Left ventricle myocardium inferior (tissue), 1 donor: ENCODE data around the gene PIGV. TPM values are rescaled to one million over a fixed set of nuclear protein-coding genes. Genes with fewer than 3 reads are reported as not detected.
A peak's percentile ranks its signal among the peaks of the same experiment; 100 is the strongest.

ENCODE experiments used
- DNase-seq: peaks from one replicate; pipeline ENCODE4 v3.0.0-alpha.2; 2020
- H3K27ac ChIP-seq: fragments of 200-600 bp; replicated peaks from 2 replicates; pipeline ENCODE4 v1.8.0; 2021
- H3K27me3 ChIP-seq: fragments of 200-600 bp; 2 replicates; pipeline ENCODE4 v1.8.0; 2021; ENCODE audit warnings: low read depth
- H3K36me3 ChIP-seq: fragments of 200-600 bp; 2 replicates; pipeline ENCODE4 v1.8.0; 2021
- H3K4me1 ChIP-seq: fragments of 200-600 bp; 2 replicates; pipeline ENCODE4 v1.8.0; 2021
- H3K4me3 ChIP-seq: fragments of 200-600 bp; 2 replicates; pipeline ENCODE4 v1.8.0; 2021; ENCODE audit warnings: mild to moderate bottlenecking, moderate library complexity
- H3K9me3 ChIP-seq: fragments of 200-600 bp; replicated peaks from 2 replicates; pipeline ENCODE4 v1.8.0; 2021
- CTCF ChIP-seq: fragments of 200-600 bp; IDR thresholded peaks from 2 replicates; pipeline ENCODE4 v1.8.0; 2021; ENCODE audit warnings: antibody characterized with exemption, mild to moderate bottlenecking, borderline replicate concordance
- intact Hi-C: fragments of 100-400 bp; cut with micrococcal nuclease; formaldehyde crosslinking; loops from one replicate; pipeline ENCODE4 v1.11.0; 2022
- total RNA-seq: library from RNA; stranded (reverse); fragmentation: NEBNext Ultra II Directional; extraction: Animal tissue kit (Norgen Biotek cat#: 25700); gene quantifications from one replicate; pipeline ENCODE4 v1.2.1, GENCODE V29; 2021
- donor health status: DM: no; HTN: yes; CAD: no; lungs with severe emphysema.

PIGV gene
- total RNA-seq, 1 donor from 2014 or later, result 5.6 TPM

- no peak overlapping the region for H3K27ac ChIP-seq
- H3K36me3 ChIP-seq, result peaks cover 76% of the 10 kb centered on the region
- H3K9me3 ChIP-seq, result no peaks in the 10 kb centered on the region
- intact Hi-C loops, result no loop called here
- no peak overlapping the region for H3K4me3 ChIP-seq
- H3K27me3 ChIP-seq, result no peaks in the 10 kb centered on the region
- no peak for DNase-seq
- peaks cover 22% of the 10 kb centered on the region for H3K4me1 ChIP-seq
- TF ChIP-seq CTCF, result peak; percentile 12
Observed at GRCh38 chr1:26761217-26761616, 26.5 kb upstream of the PIGV start.

GRCh38 chr1:26767714-26768113 is 20.0 kb upstream of the PIGV start:
- peaks cover 98% of the 10 kb centered on the region for H3K36me3 ChIP-seq
- peaks cover 56% of the 10 kb centered on the region for H3K4me1 ChIP-seq
- H3K27ac ChIP-seq, result peak overlapping the region; percentile 59
- H3K9me3 ChIP-seq, result no peaks in the 10 kb centered on the region
- no peak for DNase-seq
- no peak for TF ChIP-seq CTCF
- no peaks in the 10 kb centered on the region for H3K27me3 ChIP-seq
- intact Hi-C loops, result no loop called here
- no peak overlapping the region for H3K4me3 ChIP-seq

- H3K36me3 ChIP-seq, result peaks cover 98% of the 10 kb centered on the region
- peaks cover 56% of the 10 kb centered on the region for H3K4me1 ChIP-seq
- H3K27ac ChIP-seq, result peak overlapping the region; percentile 59
Observed at GRCh38 chr1:26768755-26769154, 19.0 kb upstream of the PIGV start.

GRCh38 chr1:26771285-26771642 is 16.5 kb upstream of the PIGV start:
- H3K27me3 ChIP-seq, result no peaks in the 10 kb centered on the region
- H3K27ac ChIP-seq, result peak overlapping the region; percentile 53
- H3K4me1 ChIP-seq, result peaks cover 64% of the 10 kb centered on the region
- no peak overlapping the region for H3K4me3 ChIP-seq
- H3K9me3 ChIP-seq, result no peaks in the 10 kb centered on the region
- no peak for TF ChIP-seq CTCF
- intact Hi-C loops, result no loop called here
- DNase-seq, result no peak
- H3K36me3 ChIP-seq, result peaks cover 98% of the 10 kb centered on the region

More at GRCh38 chr1:26768755-26769154, 19.0 kb upstream of the PIGV start:
- intact Hi-C loops, result no loop called here
- no peak for TF ChIP-seq CTCF
- no peak for DNase-seq
- Histone ChIP-seq H3K9me3 (no peaks in the 10 kb centered on the region), H3K4me3 (no peak overlapping the region), H3K27me3 (no peaks in the 10 kb centered on the region)

- Histone ChIP-seq H3K4me3 (no peak overlapping the region), H3K27me3 (no peaks in the 10 kb centered on the region), H3K27ac (peak overlapping the region; percentile 53), H3K9me3 (no peaks in the 10 kb centered on the region), H3K4me1 (peaks cover 65% of the 10 kb centered on the region), H3K36me3 (peaks cover 98% of the 10 kb centered on the region)
- intact Hi-C loops, result no loop called here
- TF ChIP-seq CTCF, result no peak
- DNase-seq, result no peak
Observed at GRCh38 chr1:26771643-26772321, 16.0 kb upstream of the PIGV start.
